ENCODE measurements around the gene ACCSL.

The ACCSL gene

DNA sequence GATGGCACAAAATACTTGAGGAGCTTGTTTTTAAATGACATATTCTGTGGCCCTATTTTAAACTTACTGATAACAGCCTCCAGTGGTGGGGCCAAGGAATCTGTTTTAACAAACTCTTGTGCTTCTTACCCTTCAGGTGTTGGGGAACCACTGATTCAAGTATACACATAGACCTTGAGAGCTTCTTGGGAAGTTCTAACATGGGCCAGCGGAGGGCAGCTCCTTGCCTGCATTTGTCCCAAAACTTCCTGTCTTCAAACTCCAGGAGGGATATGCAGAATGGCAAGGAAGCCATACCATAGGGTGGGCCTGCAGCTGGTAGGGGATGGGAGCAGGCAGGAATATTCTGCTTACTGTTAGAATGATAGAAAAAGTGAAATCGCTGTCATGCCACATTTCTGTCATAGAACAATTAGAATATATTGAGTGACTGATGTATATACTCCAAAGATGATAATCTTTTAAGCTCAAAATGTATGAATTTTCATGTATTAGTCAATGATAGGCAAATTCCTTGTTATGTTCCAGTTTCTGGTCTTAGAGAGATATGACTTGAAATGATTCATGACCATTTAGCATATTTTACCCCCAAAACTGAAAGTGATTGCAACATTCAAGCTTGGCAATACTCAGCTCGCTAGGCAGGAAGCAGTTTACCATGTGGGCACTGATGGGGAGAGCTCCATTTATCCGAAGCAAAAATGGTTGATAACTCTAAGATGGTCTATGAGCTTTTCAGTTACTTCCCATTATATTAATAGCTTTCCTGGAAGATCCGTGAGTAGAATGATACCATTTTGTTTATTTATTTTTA, 56.9 kb downstream of the ACCSL start:
- peak; percentile 87 for DNase-seq

GRCh38 chr11:44108260-44108659, 60.5 kb downstream of the ACCSL start:
- DNase-seq = no peak
